H9 (cell line): ENCODE data around the gene CAB39. TPM values are rescaled to one million over a fixed set of nuclear protein-coding genes. Genes with fewer than 3 reads are reported as not detected.
A peak's percentile ranks its signal among the peaks of the same experiment; 100 is the strongest.

Experiments
- DNase-seq: peaks from one replicate; pipeline ENCODE4 v3.0.0-alpha.2; 2017
- H2AFZ ChIP-seq: one replicate; pipeline ENCODE4 v1.6.1; 2013; ENCODE audit warnings: mild to moderate bottlenecking, low read length, control low read depth, moderate library complexity
- H2AK5ac ChIP-seq: 2 replicates; pipeline ENCODE4 v1.6.1; 2013; ENCODE audit warnings: low read length, control low read depth, mixed read lengths; ENCODE audit not compliant: insufficient read length
- H2BK120ac ChIP-seq: one replicate; pipeline ENCODE4 v1.6.1; 2013; ENCODE audit warnings: low read depth, mild to moderate bottlenecking, low read length, control low read depth, inconsistent platforms; ENCODE audit not compliant: poor library complexity, severe bottlenecking
- H2BK12ac ChIP-seq: 2 replicates; pipeline ENCODE4 v1.6.1; 2013; ENCODE audit warnings: low read length, control low read depth, mixed read lengths, low read depth; ENCODE audit not compliant: insufficient read length
- H2BK15ac ChIP-seq: 2 replicates; pipeline ENCODE4 v1.6.1; 2013; ENCODE audit warnings: low read depth, low read length, control low read depth
- H2BK20ac ChIP-seq: one replicate; pipeline ENCODE4 v1.6.1; 2013; ENCODE audit warnings: low read depth, mild to moderate bottlenecking, low read length, control low read depth, inconsistent platforms; ENCODE audit not compliant: poor library complexity, severe bottlenecking
- H2BK5ac ChIP-seq: 2 replicates; pipeline ENCODE4 v1.6.1; 2013; ENCODE audit warnings: low read length, control low read depth, mixed read lengths; ENCODE audit not compliant: insufficient read length
- H3K14ac ChIP-seq: 2 replicates; pipeline ENCODE4 v1.6.1; 2013; ENCODE audit warnings: low read length, control low read depth; ENCODE audit not compliant: insufficient read depth
- H3K18ac ChIP-seq: 2 replicates; pipeline ENCODE4 v1.6.1; 2013; ENCODE audit warnings: low read depth, mild to moderate bottlenecking, mixed read lengths, low read length, control low read depth; ENCODE audit not compliant: insufficient read length
- H3K23ac ChIP-seq: 2 replicates; pipeline ENCODE4 v1.6.1; 2013; ENCODE audit warnings: low read length, control low read depth, mixed read lengths, low read depth; ENCODE audit not compliant: insufficient read length
- H3K23me2 ChIP-seq: 2 replicates; pipeline ENCODE4 v1.6.1; 2013; ENCODE audit warnings: low read depth, mild to moderate bottlenecking, mixed read lengths, low read length, control low read depth; ENCODE audit not compliant: insufficient read length, poor library complexity, severe bottlenecking
- H3K27ac ChIP-seq: 2 replicates; pipeline ENCODE4 v1.5.1; 2013; ENCODE audit warnings: low read length, control low read depth, mixed read lengths, low read depth; ENCODE audit not compliant: insufficient read length
- H3K27me3 ChIP-seq: 2 replicates; pipeline ENCODE4 v1.6.1; 2013; ENCODE audit warnings: low read length, control low read depth, inconsistent platforms; ENCODE audit not compliant: insufficient read depth
- H3K4ac ChIP-seq: 2 replicates; pipeline ENCODE4 v1.6.1; 2013; ENCODE audit warnings: low read depth, mild to moderate bottlenecking, control low read depth, inconsistent platforms, low read length, moderate library complexity
- H3K4me1 ChIP-seq: 2 replicates; pipeline ENCODE4 v1.6.1; 2013; ENCODE audit warnings: low read length, control low read depth, inconsistent platforms; ENCODE audit not compliant: insufficient read depth
- H3K4me2 ChIP-seq: 2 replicates; pipeline ENCODE4 v1.6.1; 2013; ENCODE audit warnings: low read length, control low read depth, mixed read lengths; ENCODE audit not compliant: insufficient read length, insufficient read depth
- H3K56ac ChIP-seq: 2 replicates; pipeline ENCODE4 v1.6.1; 2013; ENCODE audit warnings: low read depth, mild to moderate bottlenecking, mixed read lengths, low read length, control low read depth; ENCODE audit not compliant: insufficient read length
- H3K79me1 ChIP-seq: 2 replicates; pipeline ENCODE4 v1.6.1; 2013; ENCODE audit warnings: low read depth, mild to moderate bottlenecking, moderate library complexity, low read length, control low read depth, inconsistent platforms; ENCODE audit not compliant: insufficient read depth, poor library complexity, severe bottlenecking
- H3K79me2 ChIP-seq: 2 replicates; pipeline ENCODE4 v1.6.1; 2013; ENCODE audit warnings: low read length, control low read depth, inconsistent platforms; ENCODE audit not compliant: insufficient read depth
- H3K9ac ChIP-seq: 2 replicates; pipeline ENCODE4 v1.6.1; 2013; ENCODE audit warnings: low read length, control low read depth, mixed read lengths; ENCODE audit not compliant: insufficient read length; ENCODE audit errors: extremely low read depth
- H3K9me3 ChIP-seq: one replicate; pipeline ENCODE4 v1.6.1; 2013; ENCODE audit warnings: low read depth, low read length, inconsistent platforms; ENCODE audit not compliant: control insufficient read depth
- H3T11ph ChIP-seq: one replicate; pipeline ENCODE4 v1.6.1; 2013; ENCODE audit warnings: mild to moderate bottlenecking, low read length, control low read depth, inconsistent platforms
- H4K20me1 ChIP-seq: one replicate; pipeline ENCODE4 v1.6.1; 2013; ENCODE audit not compliant: control insufficient read depth, insufficient read length, insufficient read depth
- H4K5ac ChIP-seq: 2 replicates; pipeline ENCODE4 v1.6.1; 2013; ENCODE audit warnings: low read depth, mild to moderate bottlenecking, mixed read lengths, low read length, control low read depth; ENCODE audit not compliant: insufficient read length
- H4K8ac ChIP-seq: replicated peaks from 2 replicates; pipeline ENCODE4 v1.6.1; 2013; ENCODE audit warnings: low read length, control low read depth, mixed read lengths, low read depth; ENCODE audit not compliant: insufficient read length
- H4K91ac ChIP-seq: 2 replicates; pipeline ENCODE4 v1.6.1; 2013; ENCODE audit warnings: low read depth, mild to moderate bottlenecking, moderate library complexity, mixed read lengths, low read length, control low read depth; ENCODE audit not compliant: insufficient read length
- H3K27ac Mint-ChIP-seq, 3 experiments: 2 replicates in 2 of 3; 3 replicates in 1 of 3; pipeline ENCODE4 v1.8.0; 2020 to 2021; ENCODE audit warnings: mixed read lengths in 3 of 3, mild to moderate bottlenecking in 1 of 3, moderate library complexity in 1 of 3
- H3K27me3 Mint-ChIP-seq: 2 replicates; pipeline ENCODE4 v1.8.0; 2021; ENCODE audit warnings: low read depth, mild to moderate bottlenecking, moderate library complexity, mixed read lengths
- H3K36me3 Mint-ChIP-seq, 3 experiments: 2 replicates in 2 of 3; 3 replicates in 1 of 3; pipeline ENCODE4 v1.8.0; 2020 to 2021; ENCODE audit warnings: low read depth in 3 of 3, mixed read lengths in 3 of 3; ENCODE audit not compliant: insufficient read depth in 1 of 3
- H3K4me1 Mint-ChIP-seq, 2 experiments: 2 replicates each; pipeline ENCODE4 v1.8.0; 2020; ENCODE audit warnings: mixed read lengths in 2 of 2
- H3K4me3 Mint-ChIP-seq, 2 experiments: 2 replicates in 1 of 2; 3 replicates in 1 of 2; pipeline ENCODE4 v1.8.0; 2020 to 2021; ENCODE audit warnings: mild to moderate bottlenecking in 2 of 2, mixed read lengths in 2 of 2, moderate library complexity in 1 of 2
- H3K9me3 Mint-ChIP-seq, 2 experiments: 2 replicates in 1 of 2; 3 replicates in 1 of 2; pipeline ENCODE4 v1.8.0; 2020; ENCODE audit warnings: mild to moderate bottlenecking in 2 of 2, mixed read lengths in 2 of 2, moderate library complexity in 1 of 2
- CTCF ChIP-seq: fragments of 200-600 bp; sonication (generic); conservative IDR thresholded peaks from 3 replicates; pipeline ENCODE4 v1.8.0; 2021; ENCODE audit warnings: antibody characterized with exemption, mild to moderate bottlenecking
- WGBS: extraction: QIAGEN DNeasy Blood & Tissue Kit; methylation state at CpG from one replicate; pipeline ENCODE4 v1.1.7; 2013; ENCODE audit warnings: missing lambda C conversion rate, low lambda C conversion rate, mixed read lengths; ENCODE audit not compliant: insufficient read length; ENCODE audit errors: extremely low coverage; 5-methylcytosine and 5-hydroxymethylcytosine counted together
- total RNA-seq: library from RNA; stranded (reverse); gene quantifications from 2 replicates; pipeline ENCODE4 v1.2.1, GENCODE V29; 2021

The CAB39 gene
- total RNA-seq, 1 experiment from 2014 or later: 42.7 TPM

- H3K14ac ChIP-seq: peak overlapping the region; percentile 60
- no peak overlapping the region for H2AK5ac ChIP-seq
- H2BK5ac ChIP-seq: no peak overlapping the region
- DNase-seq: no peak
- H3K4me2 ChIP-seq: peak overlapping the region; percentile 73
- peaks cover 10% of the 10 kb centered on the region for H3K23me2 ChIP-seq
- no peak overlapping the region for H4K91ac ChIP-seq
- H4K5ac ChIP-seq: no peak overlapping the region
- peaks cover 5% of the 10 kb centered on the region; the same call in 1 of the 2 replicates for H3K27me3 Mint-ChIP-seq
- peaks cover 0 to 5% (median 0%) of the 10 kb centered on the region in 3 experiments; a peak in 2 of 7 replicates for H3K36me3 Mint-ChIP-seq
- no peak for TF ChIP-seq CTCF
- H3K4me1 ChIP-seq: peaks cover 19% of the 10 kb centered on the region; the same call in 1 of the 2 replicates
- H3K4me3 Mint-ChIP-seq: peak overlapping the region; percentile 88 to 93
- no peak overlapping the region for H2BK12ac ChIP-seq
- no peaks in the 10 kb centered on the region for H3K27me3 ChIP-seq
- peak overlapping the region; percentile 76 for H3K18ac ChIP-seq
- no CpG with 5 or more reads among the region's 18 CpGs for WGBS
- H4K20me1 ChIP-seq: no peaks in the 10 kb centered on the region
- H3K9ac ChIP-seq: peak overlapping the region; percentile 29
- no peak overlapping the region for H3K56ac ChIP-seq
- H3K79me1 ChIP-seq: no peaks in the 10 kb centered on the region
- peak overlapping the region; percentile 93 to 99 (median 95) for H3K27ac Mint-ChIP-seq
- no peak overlapping the region for H2AFZ ChIP-seq
- no peak overlapping the region for H4K8ac ChIP-seq
- H3K79me2 ChIP-seq: peaks cover 17% of the 10 kb centered on the region; the same call in 1 of the 2 replicates
- peaks cover 0 to 2% of the 10 kb centered on the region in 2 experiments; a peak in 2 of 5 replicates for H3K9me3 Mint-ChIP-seq
- peak overlapping the region; percentile 22 for H3K27ac ChIP-seq
- peaks cover 58 to 59% of the 10 kb centered on the region in 2 experiments for H3K4me1 Mint-ChIP-seq
- H3K4ac ChIP-seq: no peak overlapping the region
- H2BK20ac ChIP-seq: no peak overlapping the region
- H3T11ph ChIP-seq: no peak overlapping the region
- no peak overlapping the region for H3K23ac ChIP-seq
- no peaks in the 10 kb centered on the region for H3K9me3 ChIP-seq
- no peak overlapping the region for H2BK15ac ChIP-seq
- no peak overlapping the region for H2BK120ac ChIP-seq
These were observed 151.5 kb downstream of the CAB39 start for GRCh38 chr2:230864122-230864604.
